ENCODE results near the gene ASPN. TPM values are rescaled to one million over a fixed set of nuclear protein-coding genes. Genes with fewer than 3 reads are reported as not detected.

Gene ASPN
- total and polyA plus RNA-seq, 9 of the 15 experiments (the other 6 are each of a cell fraction or from before 2014, with no cell fraction given), result 0.03 to 0.07 TPM; not detected in 7

GRCh38 chr9:92406477-92406876 lies 75.8 kb downstream of the ASPN start (continued):
- TF ChIP-seq HOMEZ (CRISPR knock-in tag; IDR thresholded peaks at IDR 0.05), result no peak
- TF ChIP-seq SREBF2 (CRISPR knock-in tag; IDR thresholded peaks at IDR 0.05), result no peak
- TF ChIP-seq CCAR2 (IDR thresholded peaks at IDR 0.05; ENCODE audit: low read depth, low read length), result no peak
- TF ChIP-seq GTF2F1 (IDR thresholded peaks at IDR 0.05; ENCODE audit: low read depth, low read length), result no peak
- no peak for TF ChIP-seq BCLAF1 (IDR thresholded peaks at IDR 0.05; ENCODE audit: borderline replicate concordance in 1 of 2, control insufficient read depth in 1 of 2, low read depth in 2 of 2, low read length in 1 of 2)
- TF ChIP-seq E2F5 (CRISPR knock-in tag; IDR thresholded peaks at IDR 0.05), result no peak
- no peak for TF ChIP-seq CEBPG (CRISPR knock-in tag; IDR thresholded peaks at IDR 0.05)
- no peak for TF ChIP-seq CEBPG (tag; conservative IDR thresholded peaks at IDR 0.05 in 1 of 2, IDR thresholded peaks at IDR 0.05 in 1 of 2)
- TF ChIP-seq ZBTB9 (CRISPR knock-in tag; IDR thresholded peaks at IDR 0.05), result no peak
- TF ChIP-seq FOXK2 (conservative IDR thresholded peaks at IDR 0.05 in 1 of 2, IDR thresholded peaks at IDR 0.05 in 1 of 2; ENCODE audit: low read depth in 2 of 2), result peak in 1 of 2 experiments; percentile 62; a peak in 1 of 4 replicates
- peak; percentile 78; the same call in 1 of the 2 replicates for TF ChIP-seq SPI1 (IDR thresholded peaks at IDR 0.05; ENCODE audit: borderline replicate concordance, low read depth, low read length)
- peak; percentile 61 for TF ChIP-seq USF1 (CRISPR knock-in tag; IDR thresholded peaks at IDR 0.05)
- no peak for TF ChIP-seq COPS2 (conservative IDR thresholded peaks at IDR 0.05)
- TF ChIP-seq RAD51 (IDR thresholded peaks at IDR 0.05; ENCODE audit: borderline replicate concordance, low read depth), result peak; percentile 38; the same call in 1 of the 2 replicates
- TF ChIP-seq POLR2A (conservative IDR thresholded peaks at IDR 0.05), result no peak
- peak; percentile 43; the same call in 1 of the 2 replicates for TF ChIP-seq L3MBTL2 (IDR thresholded peaks at IDR 0.05)
- TF ChIP-seq TAF9B (IDR thresholded peaks at IDR 0.05; ENCODE audit: partially characterized antibody), result no peak
- no peak for TF ChIP-seq ZNF766 (CRISPR knock-in tag; conservative IDR thresholded peaks at IDR 0.05)

Measured in K562 (cell line).